ENCODE measurements around the gene ANXA3. TPM values are rescaled to one million over a fixed set of nuclear protein-coding genes. Genes with fewer than 3 reads are reported as not detected.

Gene ANXA3
- total and polyA plus RNA-seq, 2 donors from 2014 or later: 33.7 to 79.9 TPM

GRCh38 chr4:78519962-78520361, 31.6 kb upstream of the ANXA3 start:
- DNase-seq: no peak
- Histone ChIP-seq H3K4me1 (ENCODE audit: control insufficient read depth in 2 of 3, insufficient read depth in 2 of 3, low read depth in 1 of 3, low read length in 3 of 3) (no peaks in the 10 kb centered on the region), H3K9me3 (ENCODE audit: control insufficient read depth in 2 of 3, insufficient read depth in 1 of 3, low read length in 3 of 3) (no peaks in the 10 kb centered on the region), H3K36me3 (ENCODE audit: control insufficient read depth in 2 of 3, insufficient read depth in 3 of 3, low read length in 3 of 3) (peaks cover 0 to 7% (median 6%) of the 10 kb centered on the region in 3 donors), H3K9ac (ENCODE audit: low read length in 3 of 3) (no peak overlapping the region), H3K27ac (ENCODE audit: low read depth in 2 of 2, low read length in 2 of 2) (no peak overlapping the region), H3K4me3 (ENCODE audit: low read length in 3 of 3) (no peak overlapping the region), H3K27me3 (ENCODE audit: control insufficient read depth, insufficient read depth, low read length) (no peaks in the 10 kb centered on the region)
- intact Hi-C loops (cut with DNase I): loop anchor here (5.0 kb wide), 1 partner anchor 563 kb away; no protein-coding TSS in a partner anchor
- TF ChIP-seq CTCF (IDR thresholded peaks at IDR 0.05; ENCODE audit: borderline replicate concordance, extremely low read depth, insufficient read depth): no peak
- FAIRE-seq: no peak

- no peaks in the 10 kb centered on the region for H3K9me3 ChIP-seq (ENCODE audit: control insufficient read depth in 2 of 3, insufficient read depth in 1 of 3, low read length in 3 of 3)
- DNase-seq (peak in 2 of 5 donors; percentile 12 to 37), FAIRE-seq (no peak)
- H3K9ac ChIP-seq (ENCODE audit: low read length in 3 of 3): no peak overlapping the region
- no peak overlapping the region for H3K27ac ChIP-seq (ENCODE audit: low read depth in 2 of 2, low read length in 2 of 2)
- no peak overlapping the region for H3K4me3 ChIP-seq (ENCODE audit: low read length in 3 of 3)
- no peaks in the 10 kb centered on the region for H3K4me1 ChIP-seq (ENCODE audit: control insufficient read depth in 2 of 3, insufficient read depth in 2 of 3, low read depth in 1 of 3, low read length in 3 of 3)
- no peak for TF ChIP-seq CTCF (IDR thresholded peaks at IDR 0.05; ENCODE audit: borderline replicate concordance, extremely low read depth, insufficient read depth)
- H3K27me3 ChIP-seq (ENCODE audit: control insufficient read depth, insufficient read depth, low read length): no peaks in the 10 kb centered on the region
- intact Hi-C loops (cut with DNase I): no loop called here
- peaks cover 0 to 6% (median 4%) of the 10 kb centered on the region in 3 donors for H3K36me3 ChIP-seq (ENCODE audit: control insufficient read depth in 2 of 3, insufficient read depth in 3 of 3, low read length in 3 of 3)
These were observed 30.8 kb upstream of the ANXA3 start for GRCh38 chr4:78520808-78521226.

DNA sequence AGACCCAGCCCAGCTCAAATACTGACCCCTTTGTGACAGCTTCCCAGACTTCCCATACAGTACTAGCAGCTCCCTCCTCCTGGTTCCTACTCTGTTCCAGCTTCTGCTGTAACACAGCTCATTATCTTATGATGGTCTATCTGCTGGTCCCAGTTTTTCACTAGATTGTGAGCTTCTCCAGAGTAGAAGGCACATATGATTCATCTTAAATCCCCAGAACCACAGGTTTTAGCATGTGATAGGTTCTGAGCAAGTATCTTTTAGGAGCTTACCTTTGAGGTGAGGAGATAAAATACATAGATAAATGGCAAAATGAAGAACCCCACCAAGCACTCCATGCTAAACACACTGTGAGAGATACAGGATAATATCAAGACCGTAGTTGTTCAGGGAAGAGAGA, 27.6 kb upstream of the ANXA3 start:
- Histone ChIP-seq H3K9me3 (ENCODE audit: control insufficient read depth in 2 of 3, insufficient read depth in 1 of 3, low read length in 3 of 3) (no peaks in the 10 kb centered on the region), H3K36me3 (ENCODE audit: control insufficient read depth in 2 of 3, insufficient read depth in 3 of 3, low read length in 3 of 3) (peaks cover 0 to 15% (median 4%) of the 10 kb centered on the region in 3 donors), H3K27me3 (ENCODE audit: control insufficient read depth, insufficient read depth, low read length) (no peaks in the 10 kb centered on the region), H3K27ac (ENCODE audit: low read depth in 2 of 2, low read length in 2 of 2) (no peak overlapping the region), H3K9ac (ENCODE audit: low read length in 3 of 3) (no peak overlapping the region), H3K4me1 (ENCODE audit: control insufficient read depth in 2 of 3, insufficient read depth in 2 of 3, low read depth in 1 of 3, low read length in 3 of 3) (no peaks in the 10 kb centered on the region), H3K4me3 (ENCODE audit: low read length in 3 of 3) (no peak overlapping the region)
- no peak for TF ChIP-seq CTCF (IDR thresholded peaks at IDR 0.05; ENCODE audit: borderline replicate concordance, extremely low read depth, insufficient read depth)
- intact Hi-C loops (cut with DNase I): no loop called here
- no peak for FAIRE-seq
- no peak for DNase-seq

DNA sequence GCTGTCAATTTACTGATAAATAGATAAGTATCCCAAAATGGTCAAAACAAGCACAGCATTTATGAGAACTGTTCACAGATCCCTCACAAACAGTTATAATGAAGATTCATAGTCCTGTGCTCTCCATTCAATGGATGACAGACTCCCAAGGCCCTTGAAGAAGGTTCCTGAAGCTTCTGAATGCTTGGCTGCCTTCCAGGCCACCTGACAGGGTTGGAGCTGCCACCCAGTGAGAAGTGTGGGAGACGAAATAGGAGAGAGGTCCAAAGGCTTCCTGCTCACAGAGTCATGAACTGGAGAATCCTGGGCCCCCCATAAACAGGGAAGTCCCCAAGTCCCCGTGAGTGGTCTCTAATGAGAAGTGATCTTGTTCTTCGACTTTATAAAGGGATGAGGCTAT, 26.0 kb upstream of the ANXA3 start:
- Histone ChIP-seq H3K4me1 (ENCODE audit: control insufficient read depth in 2 of 3, insufficient read depth in 2 of 3, low read depth in 1 of 3, low read length in 3 of 3) (no peaks in the 10 kb centered on the region), H3K27ac (ENCODE audit: low read depth in 2 of 2, low read length in 2 of 2) (no peak overlapping the region), H3K27me3 (ENCODE audit: control insufficient read depth, insufficient read depth, low read length) (no peaks in the 10 kb centered on the region), H3K4me3 (ENCODE audit: low read length in 3 of 3) (no peak overlapping the region), H3K9me3 (ENCODE audit: control insufficient read depth in 2 of 3, insufficient read depth in 1 of 3, low read length in 3 of 3) (peaks cover 0 to 3% (median 0%) of the 10 kb centered on the region in 3 donors), H3K36me3 (ENCODE audit: control insufficient read depth in 2 of 3, insufficient read depth in 3 of 3, low read length in 3 of 3) (peaks cover 0 to 15% (median 2%) of the 10 kb centered on the region in 3 donors), H3K9ac (ENCODE audit: low read length in 3 of 3) (no peak overlapping the region)
- no peak for TF ChIP-seq CTCF (IDR thresholded peaks at IDR 0.05; ENCODE audit: borderline replicate concordance, extremely low read depth, insufficient read depth)
- DNase-seq: no peak
- no peak for FAIRE-seq
- intact Hi-C loops (cut with DNase I): no loop called here

Measured in kidney (tissue), 14 donors.